Measurements from ENCODE around the gene IL1B. TPM values are rescaled to one million over a fixed set of nuclear protein-coding genes. Genes with fewer than 3 reads are reported as not detected.

IL1B gene
- total and polyA plus RNA-seq, 2 of the 8 experiments (the other 6 are each of a cell fraction or from before 2014, with no cell fraction given) = not detected

DNA sequence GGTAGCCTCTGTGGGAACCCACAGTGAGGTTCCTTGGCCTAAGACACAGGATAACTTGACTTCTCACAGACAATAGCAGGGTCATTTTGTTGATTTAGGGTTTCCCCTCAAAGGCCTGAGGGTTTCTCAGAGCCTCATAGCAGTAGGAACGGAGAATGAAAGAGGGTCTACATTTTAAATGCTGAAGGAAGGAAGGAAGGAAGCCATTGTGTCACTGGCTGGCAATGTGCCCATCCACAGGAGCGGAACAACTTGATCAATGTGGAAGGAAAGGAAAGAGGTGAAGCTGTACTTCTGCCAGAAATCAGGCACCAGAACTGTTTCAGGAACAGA is 5.1 kb downstream of the IL1B start (continued):
- no peak for TF ChIP-seq RAD21 (IDR thresholded peaks at IDR 0.05 in 1 of 2, conservative IDR thresholded peaks at IDR 0.05 in 1 of 2; ENCODE audit: low read depth in 2 of 2, low read length in 2 of 2)
- no peak for TF ChIP-seq KDM5A (IDR thresholded peaks at IDR 0.05; ENCODE audit: low read length)
- TF ChIP-seq CEBPB (IDR thresholded peaks at IDR 0.05; ENCODE audit: low read depth, low read length) = no peak

All from H1 (cell line).